Colonic mucosa (tissue), 4 donors: ENCODE measurements around the gene KDR. TPM values are rescaled to one million over a fixed set of nuclear protein-coding genes. Genes with fewer than 3 reads are reported as not detected.

Experiments used
- DNase-seq: peaks from one replicate; pipeline ENCODE4 v3.0.0-alpha.2; 2020
- H3K27ac ChIP-seq: fragments of 200-600 bp; one replicate; pipeline ENCODE4 v1.8.0; 2021
- H3K27me3 ChIP-seq: fragments of 200-600 bp; one replicate; pipeline ENCODE4 v1.8.0; 2021
- H3K36me3 ChIP-seq: fragments of 200-600 bp; one replicate; pipeline ENCODE4 v1.8.0; 2021
- H3K4me1 ChIP-seq: fragments of 200-600 bp; one replicate; pipeline ENCODE4 v1.8.0; 2021; ENCODE audit warnings: mild to moderate bottlenecking
- H3K4me3 ChIP-seq: fragments of 200-600 bp; one replicate; pipeline ENCODE4 v1.8.0; 2021
- H3K9ac ChIP-seq, 2 donors: one replicate each; pipeline ENCODE4 v1.7.0; 2013; ENCODE audit warnings: control low read depth in 2 of 2, low read depth in 2 of 2, low read length in 2 of 2
- H3K9me3 ChIP-seq: fragments of 200-600 bp; one replicate; pipeline ENCODE4 v1.8.0; 2021
- intact Hi-C: fragments of 100-400 bp; cut with DNase I; formaldehyde crosslinking; loops from one replicate; pipeline ENCODE4 v1.14.1; 2022
- total RNA-seq, 2 donors: library from RNA; stranded (reverse); fragmentation: NEBNext Ultra II Directional in 1 of 2; extraction: Animal tissue kit (Norgen Biotek cat#: 25700) in 1 of 2; gene quantifications; one replicate each; pipeline ENCODE4 v1.2.1, GENCODE V29; 2021
- TF ChIP-seq, protein P1 (sequence below): fragments of 200-600 bp; IDR thresholded peaks from one replicate; pipeline ENCODE4 v1.8.0; 2022; ENCODE audit warnings: antibody characterized with exemption, mild to moderate bottlenecking
- donor health status: healthy.
- donor health status: DM: no; HTN: no; CAD: no.
- donor health status: DM: no; HTN: no; CAD: no.

Gene KDR
- total RNA-seq, 2 donors from 2014 or later: 3.4 to 6.5 TPM

DNA sequence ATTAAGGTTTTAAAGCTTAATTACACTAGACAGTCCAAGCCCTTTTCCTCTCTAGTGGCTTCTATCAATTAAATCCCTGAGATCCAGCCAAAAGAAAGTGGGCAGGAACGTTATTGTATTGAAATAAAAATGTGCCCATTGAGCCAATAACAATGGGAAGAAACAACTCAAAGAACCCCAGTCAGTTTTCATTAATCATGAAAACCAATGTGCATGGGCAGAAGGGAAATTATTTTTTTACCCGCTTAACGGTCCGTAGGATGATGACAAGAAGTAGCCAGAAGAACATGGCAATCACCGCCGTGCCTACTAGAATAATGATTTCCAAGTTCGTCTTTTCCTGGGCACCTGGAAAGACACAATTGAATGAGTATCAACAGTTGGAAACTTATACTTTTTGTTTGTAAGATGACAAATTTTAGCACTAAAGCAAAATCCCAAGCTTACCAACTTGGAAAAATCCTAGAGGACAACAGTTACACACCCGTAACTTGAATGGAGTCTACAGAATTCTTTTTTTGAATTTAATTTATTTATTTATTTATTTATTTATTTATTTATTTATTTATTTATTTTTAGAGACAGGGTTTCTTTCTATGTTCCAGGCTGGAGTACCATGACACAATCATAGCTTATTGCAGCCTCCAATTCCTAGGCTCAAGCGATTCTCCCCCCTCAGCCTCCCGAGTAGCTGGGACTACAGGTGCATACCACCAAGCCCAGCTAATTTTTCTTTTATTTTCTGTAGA, 26.8 kb downstream of the KDR start:
- TF ChIP-seq, protein P1, sequence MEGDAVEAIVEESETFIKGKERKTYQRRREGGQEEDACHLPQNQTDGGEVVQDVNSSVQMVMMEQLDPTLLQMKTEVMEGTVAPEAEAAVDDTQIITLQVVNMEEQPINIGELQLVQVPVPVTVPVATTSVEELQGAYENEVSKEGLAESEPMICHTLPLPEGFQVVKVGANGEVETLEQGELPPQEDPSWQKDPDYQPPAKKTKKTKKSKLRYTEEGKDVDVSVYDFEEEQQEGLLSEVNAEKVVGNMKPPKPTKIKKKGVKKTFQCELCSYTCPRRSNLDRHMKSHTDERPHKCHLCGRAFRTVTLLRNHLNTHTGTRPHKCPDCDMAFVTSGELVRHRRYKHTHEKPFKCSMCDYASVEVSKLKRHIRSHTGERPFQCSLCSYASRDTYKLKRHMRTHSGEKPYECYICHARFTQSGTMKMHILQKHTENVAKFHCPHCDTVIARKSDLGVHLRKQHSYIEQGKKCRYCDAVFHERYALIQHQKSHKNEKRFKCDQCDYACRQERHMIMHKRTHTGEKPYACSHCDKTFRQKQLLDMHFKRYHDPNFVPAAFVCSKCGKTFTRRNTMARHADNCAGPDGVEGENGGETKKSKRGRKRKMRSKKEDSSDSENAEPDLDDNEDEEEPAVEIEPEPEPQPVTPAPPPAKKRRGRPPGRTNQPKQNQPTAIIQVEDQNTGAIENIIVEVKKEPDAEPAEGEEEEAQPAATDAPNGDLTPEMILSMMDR: no peak
- no peak for DNase-seq
- H3K9me3 ChIP-seq: no peaks in the 10 kb centered on the region
- no peaks in the 10 kb centered on the region for H3K4me1 ChIP-seq
- intact Hi-C loops: no loop called here
- H3K27me3 ChIP-seq: no peaks in the 10 kb centered on the region
- no peak overlapping the region for H3K27ac ChIP-seq
- H3K36me3 ChIP-seq: no peaks in the 10 kb centered on the region
- no peak overlapping the region for H3K4me3 ChIP-seq
- no peak overlapping the region for H3K9ac ChIP-seq

DNA sequence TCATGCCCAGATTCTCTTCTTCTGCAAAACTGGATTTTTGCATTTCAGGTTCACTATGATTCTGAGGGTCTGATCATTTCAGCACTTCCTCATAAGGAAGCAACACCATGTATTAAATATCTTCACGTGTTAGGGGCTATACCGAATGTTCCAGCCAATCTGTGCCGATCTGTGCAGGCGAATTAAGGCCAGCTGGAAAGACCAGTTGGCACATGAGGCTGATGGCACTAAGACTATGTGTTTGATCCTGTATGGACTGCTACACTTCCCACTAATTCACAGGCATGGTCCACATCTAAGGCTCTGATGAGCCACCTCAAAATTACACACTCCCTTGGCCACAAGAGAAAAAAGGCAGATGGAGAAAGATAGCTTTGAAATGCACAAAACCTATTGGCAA, 28.8 kb downstream of the KDR start:
- no peak for DNase-seq
- H3K4me1 ChIP-seq: no peaks in the 10 kb centered on the region
- no peak overlapping the region for H3K4me3 ChIP-seq
- H3K27me3 ChIP-seq: no peaks in the 10 kb centered on the region
- H3K36me3 ChIP-seq: no peaks in the 10 kb centered on the region
- intact Hi-C loops: no loop called here
- H3K27ac ChIP-seq: no peak overlapping the region
- no peak overlapping the region for H3K9ac ChIP-seq
- TF ChIP-seq, protein P1: no peak
- H3K9me3 ChIP-seq: no peaks in the 10 kb centered on the region

DNA sequence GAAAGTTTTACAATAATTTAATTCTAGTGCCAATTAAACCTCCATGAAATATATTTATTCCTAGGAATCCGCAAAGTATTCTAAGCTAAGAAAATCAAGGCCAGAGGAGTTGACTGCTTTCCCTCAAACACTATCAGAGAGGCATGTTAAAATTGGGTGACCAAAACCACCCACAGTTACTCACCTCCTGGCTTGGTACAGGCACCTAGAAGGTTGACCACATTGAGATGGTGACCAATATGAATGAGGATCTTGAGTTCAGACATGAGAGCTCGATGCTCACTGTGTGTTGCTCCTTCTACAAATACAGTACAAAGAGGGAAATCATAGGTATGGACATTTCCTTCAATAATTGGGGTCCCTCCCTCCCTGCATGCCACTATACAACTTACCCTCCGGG, 29.4 kb downstream of the KDR start:
- H3K4me1 ChIP-seq: no peaks in the 10 kb centered on the region
- H3K4me3 ChIP-seq: no peak overlapping the region
- intact Hi-C loops: no loop called here
- no peak overlapping the region for H3K27ac ChIP-seq
- H3K9me3 ChIP-seq: no peaks in the 10 kb centered on the region
- TF ChIP-seq, protein P1: no peak
- no peak for DNase-seq
- H3K27me3 ChIP-seq: no peaks in the 10 kb centered on the region
- H3K36me3 ChIP-seq: no peaks in the 10 kb centered on the region
- no peak overlapping the region for H3K9ac ChIP-seq

DNA sequence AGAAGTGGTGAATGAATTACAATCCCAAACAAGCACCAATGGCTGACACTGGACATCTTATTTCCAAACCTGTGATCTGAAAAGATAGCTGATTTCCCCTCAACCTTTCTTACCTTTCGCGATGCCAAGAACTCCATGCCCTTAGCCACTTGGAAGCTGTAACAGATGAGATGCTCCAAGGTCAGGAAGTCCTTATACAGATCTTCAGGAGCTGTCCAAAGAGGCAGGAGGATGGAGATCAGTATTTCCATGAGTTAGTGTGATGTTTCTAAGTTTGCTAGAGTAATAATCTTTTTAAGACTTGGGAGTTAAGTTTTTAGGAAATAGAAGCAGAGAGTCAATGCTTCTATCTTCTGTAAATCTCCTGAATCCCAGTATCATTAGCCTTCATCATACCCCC, 32.9 kb downstream of the KDR start:
- TF ChIP-seq, protein P1: no peak
- Histone ChIP-seq H3K36me3 (no peaks in the 10 kb centered on the region), H3K4me3 (no peak overlapping the region), H3K9me3 (no peaks in the 10 kb centered on the region), H3K27me3 (no peaks in the 10 kb centered on the region), H3K4me1 (no peaks in the 10 kb centered on the region), H3K9ac (no peak overlapping the region), H3K27ac (no peak overlapping the region)
- no peak for DNase-seq
- intact Hi-C loops: no loop called here

DNA sequence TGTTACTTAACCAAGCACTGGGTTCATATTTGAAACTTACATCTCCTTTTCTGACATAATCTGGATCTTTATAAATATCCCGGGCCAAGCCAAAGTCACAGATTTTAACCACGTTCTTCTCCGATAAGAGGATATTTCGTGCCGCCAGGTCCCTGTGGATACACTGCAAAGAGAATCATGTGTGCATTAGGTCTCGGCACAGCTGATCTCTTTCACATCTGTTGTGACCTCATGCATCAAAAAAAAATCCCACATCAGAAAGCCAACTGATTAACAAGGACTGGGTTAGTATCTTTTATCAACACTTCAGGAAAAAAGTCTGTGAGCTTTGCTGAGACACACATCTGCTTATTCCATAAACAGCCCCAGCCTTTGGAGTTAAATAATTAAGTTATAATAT, 35.5 kb downstream of the KDR start:
- H3K4me3 ChIP-seq: no peak overlapping the region
- no peaks in the 10 kb centered on the region for H3K36me3 ChIP-seq
- no peak for DNase-seq
- no peaks in the 10 kb centered on the region for H3K4me1 ChIP-seq
- H3K27ac ChIP-seq: no peak overlapping the region
- no peak overlapping the region for H3K9ac ChIP-seq
- TF ChIP-seq, protein P1: no peak
- no peaks in the 10 kb centered on the region for H3K27me3 ChIP-seq
- no peaks in the 10 kb centered on the region for H3K9me3 ChIP-seq
- intact Hi-C loops: no loop called here
